CD4-positive, alpha-beta T cell (primary cell): ENCODE data around the gene LTO1. TPM values are rescaled to one million over a fixed set of nuclear protein-coding genes. Genes with fewer than 3 reads are reported as not detected.
"Not testable (repeated sequence)": the region's sequence is repeated elsewhere in the genome, so short reads cannot be mapped to it uniquely, and the experiment has no call there.

Source experiments
- ATAC-seq: fragments of 200-7000 bp; cut with Tn5 transposase; one replicate; pipeline ENCODE4 v1.10.0; 2022; ENCODE audit warnings: mild to moderate bottlenecking; ENCODE audit not compliant: poor library complexity
- CTCF ChIA-PET: fragments of 350-600 bp; sonication (Branson Sonifier 250); formaldehyde crosslinking; loops from one replicate; lab custom pipeline; 2021; ENCODE audit warnings: antibody characterized with exemption, inconsistent platforms; lab: Charles Lee
- POLR2A ChIA-PET: fragments of 350-600 bp; sonication (Branson Sonifier 250); formaldehyde crosslinking; loops from one replicate; lab custom pipeline; 2021; ENCODE audit warnings: antibody characterized with exemption, inconsistent platforms; lab: Charles Lee
- DNase-seq, 14 experiments: peaks; one replicate each; pipeline ENCODE4 v3.0.0-alpha.2; 2013 to 2020; ENCODE audit warnings: mixed read lengths in 2 of 14
- H3K27ac ChIP-seq, 2 donors: one replicate each; pipeline versions ENCODE4 v1.5.1 to v1.7.0; 2013; ENCODE audit warnings: low read length in 2 of 2, low read depth in 1 of 2, mild to moderate bottlenecking in 1 of 2
- H3K27me3 ChIP-seq, 2 experiments: 1 replicate in 1 of 2; 2 replicates in 1 of 2; pipeline versions ENCODE4 v1.6.1 to v1.7.0; 2013; ENCODE audit warnings: low read length in 2 of 2, control low read depth in 1 of 2, mild to moderate bottlenecking in 1 of 2, moderate library complexity in 1 of 2; ENCODE audit not compliant: insufficient read depth in 2 of 2, control insufficient read depth in 1 of 2
- H3K36me3 ChIP-seq: one replicate; pipeline ENCODE4 v1.6.1; 2013; ENCODE audit warnings: low read length, control low read depth; ENCODE audit not compliant: insufficient read depth
- H3K4me1 ChIP-seq: one replicate; pipeline ENCODE4 v1.6.1; 2013; ENCODE audit warnings: low read length, control low read depth; ENCODE audit not compliant: insufficient read depth
- H3K4me3 ChIP-seq: one replicate; pipeline ENCODE4 v1.5.1; 2013; ENCODE audit warnings: mild to moderate bottlenecking, low read length, moderate library complexity
- H3K9me3 ChIP-seq, 2 experiments: 1 replicate in 1 of 2; 2 replicates in 1 of 2; pipeline versions ENCODE4 v1.6.1 to v1.7.0; 2013; ENCODE audit warnings: low read length in 2 of 2, mild to moderate bottlenecking in 2 of 2, control low read depth in 1 of 2, moderate library complexity in 1 of 2; ENCODE audit not compliant: control insufficient read depth in 1 of 2, insufficient read depth in 1 of 2
- H3K27ac Mint-ChIP-seq: one replicate; pipeline ENCODE4 v1.8.0; 2020; ENCODE audit warnings: mixed read lengths
- H3K27me3 Mint-ChIP-seq: one replicate; pipeline ENCODE4 v1.8.0; 2021; ENCODE audit warnings: mixed read lengths
- H3K36me3 Mint-ChIP-seq: one replicate; pipeline ENCODE4 v1.8.0; 2021; ENCODE audit warnings: low read depth, mixed read lengths
- H3K4me1 Mint-ChIP-seq: one replicate; pipeline ENCODE4 v1.8.0; 2021; ENCODE audit warnings: low read depth, mixed read lengths
- H3K4me3 Mint-ChIP-seq: one replicate; pipeline ENCODE4 v1.8.0; 2020; ENCODE audit warnings: mild to moderate bottlenecking, mixed read lengths
- H3K9me3 Mint-ChIP-seq: one replicate; pipeline ENCODE4 v1.8.0; 2020; ENCODE audit warnings: mixed read lengths
- CTCF ChIP-seq: fragments of 200-600 bp; IDR thresholded peaks from one replicate; pipeline ENCODE4 v1.8.0; 2022; ENCODE audit warnings: antibody characterized with exemption, mild to moderate bottlenecking
- intact Hi-C, 2 experiments: fragments of 100-400 bp; cut with DNase I in 1 of 2; cut with micrococcal nuclease in 1 of 2; formaldehyde crosslinking; loops; one replicate each; pipeline versions ENCODE4 v1.15.1 to v1.9.0; 2023 to 2025; cut with DNase I, micrococcal nuclease
- total RNA-seq, 174 experiments: library from RNA in 2 of 174; stranded (reverse) in 2 of 174; gene quantifications; one replicate each; pipeline ENCODE4 v1.2.3 and lab custom pipeline; 2021 to 2026

The LTO1 gene
- total RNA-seq, 2 experiments from 2014 or later, result 33.5 to 35.5 TPM

GRCh38 chr11:69627551-69627950, 47.6 kb downstream of the LTO1 start:
- Histone ChIP-seq H3K36me3 (no peaks in the 10 kb centered on the region), H3K4me3 (no peak overlapping the region), H3K27ac (no peak overlapping the region), H3K27me3 (no peaks in the 10 kb centered on the region), H3K4me1 (no peaks in the 10 kb centered on the region), H3K9me3 (peaks cover 0 to 20% of the 10 kb centered on the region in 2 experiments)
- intact Hi-C loops, result no loop called here
- ChIA-PET CTCF (no interaction called here), POLR2A (no interaction called here)
- no peaks in the 10 kb centered on the region for H3K36me3 Mint-ChIP-seq
- H3K4me1 Mint-ChIP-seq, result no peaks in the 10 kb centered on the region
- DNase-seq, result no peak
- no peak for ATAC-seq
- H3K9me3 Mint-ChIP-seq, result peaks cover 4% of the 10 kb centered on the region
- no peak for TF ChIP-seq CTCF
- no peak overlapping the region for H3K27ac Mint-ChIP-seq
- peaks cover 29% of the 10 kb centered on the region for H3K27me3 Mint-ChIP-seq
- no peak overlapping the region for H3K4me3 Mint-ChIP-seq

GRCh38 chr11:69625476-69625875, 49.7 kb downstream of the LTO1 start:
- intact Hi-C loops, result no loop called here
- Mint-ChIP-seq H3K4me1 (no peaks in the 10 kb centered on the region), H3K27ac (no peak overlapping the region), H3K4me3 (no peak overlapping the region), H3K9me3 (peaks cover 4% of the 10 kb centered on the region), H3K27me3 (peaks cover 29% of the 10 kb centered on the region), H3K36me3 (no peaks in the 10 kb centered on the region)
- CTCF ChIA-PET, result no interaction called here
- H3K9me3 ChIP-seq, result peaks cover 0 to 20% of the 10 kb centered on the region in 2 experiments
- no peak overlapping the region for H3K4me3 ChIP-seq
- no peaks in the 10 kb centered on the region for H3K27me3 ChIP-seq
- H3K36me3 ChIP-seq, result no peaks in the 10 kb centered on the region
- no peak for TF ChIP-seq CTCF
- DNase-seq (no peak), ATAC-seq (no peak)
- POLR2A ChIA-PET, result no interaction called here
- no peak overlapping the region for H3K27ac ChIP-seq
- no peaks in the 10 kb centered on the region for H3K4me1 ChIP-seq

GRCh38 chr11:69624293-69624692, 50.9 kb downstream of the LTO1 start:
- no peak for TF ChIP-seq CTCF
- Mint-ChIP-seq H3K27ac (no peak overlapping the region), H3K4me3 (no peak overlapping the region), H3K4me1 (no peaks in the 10 kb centered on the region), H3K9me3 (no peaks in the 10 kb centered on the region), H3K36me3 (no peaks in the 10 kb centered on the region), H3K27me3 (peaks cover 32% of the 10 kb centered on the region)
- no peak for ATAC-seq
- no peaks in the 10 kb centered on the region for H3K4me1 ChIP-seq
- H3K9me3 ChIP-seq, result peaks cover 0 to 15% of the 10 kb centered on the region in 2 experiments
- DNase-seq, result no peak
- no peak overlapping the region for H3K4me3 ChIP-seq
- no peaks in the 10 kb centered on the region for H3K27me3 ChIP-seq
- H3K27ac ChIP-seq, result no peak overlapping the region
- H3K36me3 ChIP-seq, result no peaks in the 10 kb centered on the region
- ChIA-PET POLR2A (no interaction called here), CTCF (no interaction called here)
- intact Hi-C loops, result no loop called here

- H3K27ac ChIP-seq, H3K4me3 Mint-ChIP-seq, H3K27me3 ChIP-seq, H3K9me3 ChIP-seq, H3K36me3 ChIP-seq, intact Hi-C loops, CTCF ChIA-PET, POLR2A ChIA-PET, H3K4me1 ChIP-seq, ATAC-seq, H3K36me3 Mint-ChIP-seq, H3K4me3 ChIP-seq, H3K4me1 Mint-ChIP-seq, DNase-seq, H3K9me3 Mint-ChIP-seq, H3K27ac Mint-ChIP-seq: not testable (repeated sequence)
- H3K27me3 Mint-ChIP-seq, result peaks cover 45% of the 10 kb centered on the region
Observed at GRCh38 chr11:69622097-69622681, 53.0 kb downstream of the LTO1 start.
